NCI-H510A (cell line): Measurements from ENCODE around the gene P2RX2.

Experiments
- DNase-seq: peaks from one replicate; lab custom pipeline; 2025; lab: John Stamatoyannopoulos, UW

The P2RX2 gene

DNA sequence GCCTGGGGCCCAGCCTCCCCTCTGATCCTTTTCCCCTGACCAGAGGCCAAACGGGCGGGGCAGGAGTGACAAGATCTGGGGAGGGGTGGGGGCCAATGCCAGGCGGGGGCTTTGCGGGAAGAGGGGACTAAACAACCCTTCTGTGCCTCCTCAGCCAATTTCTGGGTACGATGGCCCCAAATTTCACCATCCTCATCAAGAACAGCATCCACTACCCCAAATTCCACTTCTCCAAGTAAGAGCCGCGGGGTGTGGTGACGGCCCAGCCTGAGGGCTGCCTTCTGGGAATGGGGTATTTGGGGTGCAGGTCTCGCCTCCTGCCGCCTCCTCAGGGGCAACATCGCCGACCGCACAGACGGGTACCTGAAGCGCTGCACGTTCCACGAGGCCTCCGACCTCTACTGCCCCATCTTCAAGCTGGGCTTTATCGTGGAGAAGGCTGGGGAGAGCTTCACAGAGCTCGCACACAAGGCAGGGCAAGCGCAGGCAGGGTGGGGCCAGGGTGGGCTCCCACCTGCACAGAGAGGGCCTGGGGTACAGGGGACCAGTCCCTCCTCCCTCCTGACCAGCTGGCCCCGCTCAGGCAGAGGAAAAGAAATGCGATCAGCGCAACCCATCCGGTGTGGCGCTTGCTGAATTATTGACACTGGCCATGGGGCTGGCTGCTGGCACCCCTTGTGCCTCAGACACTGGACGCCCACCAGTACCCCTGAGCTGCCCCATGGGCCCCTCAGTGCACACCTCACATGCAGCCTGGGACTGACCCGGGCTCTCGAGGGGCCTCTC lies 1.7 kb downstream of the P2RX2 start:
- DNase-seq, result no peak

DNA sequence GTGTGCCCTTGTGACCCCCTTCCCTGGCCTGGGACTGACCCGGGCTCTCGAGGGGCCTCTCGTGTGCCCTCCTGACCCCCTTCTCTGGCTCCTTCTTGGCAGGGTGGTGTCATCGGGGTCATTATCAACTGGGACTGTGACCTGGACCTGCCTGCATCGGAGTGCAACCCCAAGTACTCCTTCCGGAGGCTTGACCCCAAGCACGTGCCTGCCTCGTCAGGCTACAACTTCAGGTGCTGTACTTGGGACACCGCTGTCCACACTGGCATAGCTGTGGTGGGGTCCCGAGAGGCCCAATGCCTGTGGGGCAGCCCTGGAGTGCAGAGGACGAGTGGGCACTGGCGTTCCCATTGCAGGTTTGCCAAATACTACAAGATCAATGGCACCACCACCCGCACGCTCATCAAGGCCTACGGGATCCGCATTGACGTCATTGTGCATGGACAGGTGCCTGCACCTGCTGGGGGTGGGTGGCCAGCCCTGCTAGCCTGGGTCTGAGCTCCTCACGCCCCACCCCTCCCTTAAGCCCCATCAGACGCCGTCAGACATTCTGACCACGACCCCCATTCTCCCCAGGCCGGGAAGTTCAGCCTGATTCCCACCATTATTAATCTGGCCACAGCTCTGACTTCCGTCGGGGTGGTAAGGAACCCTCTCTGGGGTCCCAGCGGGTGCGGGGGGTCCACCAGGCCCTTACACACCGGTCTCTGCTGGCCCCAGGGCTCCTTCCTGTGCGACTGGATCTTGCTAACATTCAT lies 2.5 kb downstream of the P2RX2 start:
- no peak for DNase-seq

DNA sequence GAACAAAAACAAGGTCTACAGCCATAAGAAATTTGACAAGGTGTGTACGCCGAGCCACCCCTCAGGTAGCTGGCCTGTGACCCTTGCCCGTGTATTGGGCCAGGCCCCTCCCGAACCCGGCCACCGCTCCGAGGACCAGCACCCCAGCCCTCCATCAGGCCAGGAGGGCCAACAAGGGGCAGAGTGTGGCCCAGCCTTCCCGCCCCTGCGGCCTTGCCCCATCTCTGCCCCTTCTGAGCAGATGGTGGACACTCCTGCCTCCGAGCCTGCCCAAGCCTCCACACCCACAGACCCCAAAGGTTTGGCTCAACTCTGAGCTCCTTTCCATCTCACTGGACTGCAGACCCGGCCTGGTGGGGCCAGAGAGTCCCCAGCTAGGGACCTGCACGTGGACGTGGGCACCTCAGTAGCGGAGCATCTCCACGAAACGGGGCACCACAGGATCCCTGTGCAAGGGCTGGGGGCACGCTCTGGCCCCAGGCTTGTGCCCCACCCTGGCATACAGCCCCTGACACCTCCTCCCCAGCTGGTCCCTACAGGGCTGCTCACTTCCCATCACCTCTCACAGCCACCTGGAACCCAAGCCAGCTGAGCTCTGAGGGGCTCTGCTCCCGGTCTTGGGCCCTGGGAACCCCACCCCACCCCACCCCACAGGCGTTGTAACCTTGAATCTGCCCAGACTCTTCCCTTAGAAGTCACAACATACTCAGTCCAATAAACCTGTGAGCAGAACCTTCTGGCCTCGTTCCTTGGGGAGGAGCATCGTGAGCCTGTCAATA lies 3.3 kb downstream of the P2RX2 start:
- DNase-seq, result no peak

DNA sequence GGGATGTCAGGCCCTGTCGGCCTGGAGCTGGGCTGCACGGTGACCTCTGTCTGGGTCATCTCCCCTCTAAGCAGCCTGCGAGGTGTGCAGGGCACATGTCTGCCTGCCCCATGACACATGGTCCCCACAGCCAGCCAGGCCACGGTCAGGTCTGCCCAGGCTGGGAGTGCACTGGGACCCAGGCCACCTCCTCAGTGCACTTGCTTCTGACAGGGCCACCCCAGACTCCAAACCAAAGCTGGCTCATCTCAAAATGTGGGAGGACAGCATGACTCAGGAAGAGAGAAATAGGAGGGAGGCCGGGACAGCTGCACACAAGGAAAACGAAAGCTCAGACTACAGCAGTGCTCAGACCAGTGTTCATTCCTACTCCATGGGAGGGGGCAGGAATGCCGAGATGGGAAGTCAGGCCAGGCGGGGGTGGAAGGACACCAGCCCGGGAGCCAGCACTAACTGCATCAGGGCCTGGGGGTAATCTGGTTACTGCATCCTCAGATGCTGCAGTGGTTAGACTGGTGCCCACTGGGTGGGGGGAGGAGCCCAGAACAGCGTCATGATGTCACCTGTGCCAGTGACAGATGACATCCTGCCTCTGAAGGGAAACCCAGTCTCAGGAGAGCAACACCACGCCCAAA lies 4.0 kb downstream of the P2RX2 start:
- DNase-seq, result no peak

DNA sequence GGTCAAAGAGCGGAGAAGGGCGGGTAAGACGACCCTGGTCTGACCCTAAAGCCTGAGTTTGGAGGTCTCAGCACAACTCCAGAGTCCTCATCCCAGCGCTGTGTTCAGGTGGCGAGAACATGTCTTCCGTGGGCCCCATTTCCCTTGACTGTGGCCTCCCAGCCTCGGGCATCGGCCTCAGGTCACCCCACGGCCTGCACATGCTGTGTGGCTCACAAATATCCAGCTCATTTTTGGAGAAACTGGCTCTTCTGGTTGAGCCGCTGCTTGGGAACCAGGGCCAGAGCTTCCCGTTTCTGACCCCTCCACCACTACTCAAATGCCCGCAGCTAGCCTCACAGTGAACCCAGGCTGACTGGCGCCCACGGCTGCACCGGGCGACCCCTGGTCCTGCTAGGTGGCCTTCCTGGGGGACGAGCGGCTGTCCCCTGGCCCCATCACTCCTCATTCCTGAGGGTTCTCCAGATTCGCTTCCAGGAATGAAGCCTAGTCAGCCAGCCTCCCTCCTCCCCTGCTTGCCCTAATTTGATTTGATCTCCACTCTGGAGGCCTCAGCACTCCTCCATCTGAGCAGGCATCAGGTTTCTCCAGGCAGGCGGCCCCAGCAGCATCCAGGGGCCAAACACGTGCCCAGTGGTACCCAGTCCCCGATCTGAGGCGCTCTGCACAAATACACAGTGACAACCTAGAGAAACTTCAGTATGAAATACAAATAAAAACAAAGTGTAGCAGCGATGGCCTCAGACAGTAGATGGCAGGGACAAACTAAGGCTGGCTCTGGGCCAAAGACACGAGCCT lies 4.7 kb downstream of the P2RX2 start:
- no peak for DNase-seq

DNA sequence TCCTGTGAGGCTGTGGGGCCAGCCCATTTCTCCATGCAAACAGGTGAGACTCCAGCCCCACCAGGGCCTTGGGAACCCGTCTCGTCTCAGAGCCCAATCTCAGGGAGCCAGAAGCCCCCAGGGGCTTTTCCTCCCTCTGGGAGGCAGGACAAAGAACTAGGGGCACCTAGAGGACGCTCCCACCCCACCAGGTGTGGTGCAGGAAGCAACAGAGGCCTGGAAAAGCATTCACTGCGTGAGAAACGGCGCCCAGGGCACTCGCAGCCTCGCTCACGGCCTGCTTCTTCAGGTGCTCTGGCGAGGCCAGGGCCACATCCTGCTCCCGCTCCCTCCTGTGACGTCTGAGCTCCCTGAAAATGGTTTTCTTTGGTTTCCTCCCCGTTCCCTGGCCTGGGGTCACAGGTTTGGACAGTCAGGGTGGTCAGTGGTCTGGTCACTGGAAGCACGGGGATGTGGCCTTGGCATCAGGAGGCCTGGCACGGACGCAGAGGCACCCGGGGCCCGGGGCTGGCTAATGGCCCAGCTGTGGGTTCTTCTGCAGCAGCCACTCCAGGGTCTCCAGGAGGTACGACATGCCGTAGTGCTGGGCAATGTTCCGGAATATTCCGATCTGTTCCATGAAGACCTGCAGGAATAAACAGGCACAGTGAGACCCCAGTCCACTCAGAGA lies 5.7 kb downstream of the P2RX2 start:
- no peak for DNase-seq

DNA sequence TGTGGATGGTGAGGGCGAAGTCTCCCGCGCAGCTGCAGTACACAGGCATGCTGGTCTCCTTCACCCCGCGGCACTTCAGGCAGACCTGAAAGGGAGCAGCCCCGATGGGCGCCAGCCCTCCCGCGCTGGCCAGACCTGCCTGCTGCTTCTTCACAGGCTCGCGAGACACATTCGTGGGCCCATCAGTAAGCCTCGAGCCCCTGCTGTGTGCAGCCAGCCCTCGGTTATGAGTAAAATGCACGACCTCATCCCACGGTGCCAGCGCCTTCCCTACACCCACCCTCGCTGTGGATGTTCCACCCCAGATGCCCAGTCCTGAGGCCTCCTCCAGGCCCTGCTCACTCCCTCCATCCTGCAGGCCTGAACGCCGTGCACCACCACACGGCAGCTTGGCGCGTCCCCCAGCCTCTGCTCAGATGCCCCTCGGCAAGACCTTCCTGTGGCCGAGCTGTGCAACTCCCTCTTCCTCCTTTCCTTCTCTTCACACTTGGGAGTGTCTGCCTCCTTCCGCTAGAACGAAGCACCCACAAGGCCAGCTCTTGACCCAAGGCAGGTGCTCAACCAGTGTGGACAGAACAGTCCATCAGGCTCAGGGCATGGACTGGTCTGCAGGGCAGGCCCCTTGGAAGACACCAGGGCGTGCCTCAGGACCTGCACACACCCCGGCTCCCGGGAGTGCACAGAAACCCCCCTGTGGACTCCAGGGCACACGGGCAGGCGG lies 6.5 kb downstream of the P2RX2 start:
- DNase-seq, result no peak

DNA sequence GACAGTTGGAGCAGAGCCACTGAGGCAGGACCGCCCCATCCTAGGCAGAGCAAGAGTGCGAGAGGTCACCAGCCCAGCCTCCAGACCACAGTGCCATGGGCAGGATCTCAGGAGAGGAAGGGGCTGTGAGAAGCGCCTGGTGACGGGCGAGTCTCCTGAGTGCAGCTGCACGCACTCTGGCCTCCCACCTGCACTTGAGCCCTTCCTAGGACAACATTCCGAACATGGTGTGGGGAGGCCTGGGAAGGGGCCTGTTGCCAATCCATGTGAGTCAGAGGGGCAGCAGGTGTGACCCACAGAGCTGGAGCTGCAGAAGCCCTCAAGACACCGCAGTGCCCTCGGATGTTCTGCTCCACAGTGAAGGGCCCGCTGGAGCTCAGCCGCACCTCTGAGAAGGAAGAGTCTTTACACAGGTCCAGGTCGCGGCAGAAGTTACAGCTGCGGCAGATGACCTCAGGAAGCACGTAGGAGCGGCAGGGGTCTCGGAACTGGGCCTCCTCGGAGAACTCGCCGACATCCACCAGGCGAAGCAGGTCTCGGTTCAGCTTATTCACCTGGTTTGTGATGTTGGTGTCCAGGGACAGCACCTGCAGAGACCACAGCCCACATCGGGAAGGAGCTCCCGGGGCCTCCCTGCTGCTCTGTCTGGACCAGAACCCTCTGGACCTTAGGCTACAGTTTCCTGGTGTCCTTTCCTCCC lies 7.3 kb downstream of the P2RX2 start:
- no peak for DNase-seq

DNA sequence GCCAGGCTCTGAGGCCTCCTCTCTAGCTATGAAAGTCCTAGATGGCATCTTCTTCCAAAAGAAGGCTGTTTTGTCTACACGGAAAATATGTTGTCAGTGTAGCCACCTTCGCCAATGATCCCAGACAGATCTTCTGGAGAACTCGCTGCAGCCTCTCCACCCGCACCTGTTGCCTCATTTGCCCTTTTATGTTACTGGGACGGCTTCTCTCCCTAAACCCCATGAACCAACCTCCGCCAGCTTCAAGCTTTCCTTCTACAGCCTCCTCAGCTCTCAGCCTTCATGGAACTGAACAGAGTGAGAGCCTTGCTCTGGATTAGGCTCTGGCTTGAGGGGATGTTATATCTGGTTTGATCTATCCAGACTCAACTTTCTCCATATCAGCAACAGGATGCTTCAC lies 10.8 kb downstream of the P2RX2 start:
- no peak for DNase-seq

DNA sequence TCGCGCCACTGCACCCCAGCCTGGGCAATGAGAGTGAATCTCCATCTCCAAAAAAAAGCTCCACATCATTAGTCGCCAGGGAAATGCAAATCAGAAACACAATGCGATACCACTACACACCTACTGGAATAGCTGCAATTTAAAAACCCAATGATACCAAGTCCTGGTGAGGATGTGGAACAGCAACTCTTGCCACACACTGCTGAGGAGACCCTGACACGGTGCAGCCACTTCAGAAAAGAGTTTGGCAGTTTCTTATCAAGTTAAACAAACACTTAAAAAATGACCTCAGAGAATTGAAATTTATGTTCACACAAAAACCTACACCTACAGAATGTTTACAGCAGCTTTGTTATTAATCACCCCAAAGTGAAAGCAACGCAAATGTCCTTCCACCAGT lies 12.1 kb downstream of the P2RX2 start:
- DNase-seq, result no peak

DNA sequence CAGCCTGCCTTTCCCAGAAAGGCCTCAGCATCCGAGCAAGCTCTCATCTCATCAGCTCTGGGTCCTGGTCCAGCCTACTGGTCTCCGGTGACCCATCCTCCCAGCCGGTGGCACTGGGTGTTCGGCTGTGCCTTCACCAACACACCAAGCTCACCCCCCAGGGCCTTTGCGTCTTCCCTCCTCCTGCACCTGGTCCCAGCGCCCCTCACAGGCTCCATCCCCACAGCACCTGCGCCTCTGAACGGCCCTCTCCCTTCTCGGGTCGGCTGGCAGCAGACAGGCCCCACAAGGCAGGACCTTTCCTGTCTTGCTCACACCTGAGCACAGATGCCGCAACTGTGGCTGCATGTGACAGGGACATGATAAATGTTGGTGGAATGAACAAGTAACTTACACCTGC lies 13.1 kb downstream of the P2RX2 start:
- DNase-seq, result no peak

DNA sequence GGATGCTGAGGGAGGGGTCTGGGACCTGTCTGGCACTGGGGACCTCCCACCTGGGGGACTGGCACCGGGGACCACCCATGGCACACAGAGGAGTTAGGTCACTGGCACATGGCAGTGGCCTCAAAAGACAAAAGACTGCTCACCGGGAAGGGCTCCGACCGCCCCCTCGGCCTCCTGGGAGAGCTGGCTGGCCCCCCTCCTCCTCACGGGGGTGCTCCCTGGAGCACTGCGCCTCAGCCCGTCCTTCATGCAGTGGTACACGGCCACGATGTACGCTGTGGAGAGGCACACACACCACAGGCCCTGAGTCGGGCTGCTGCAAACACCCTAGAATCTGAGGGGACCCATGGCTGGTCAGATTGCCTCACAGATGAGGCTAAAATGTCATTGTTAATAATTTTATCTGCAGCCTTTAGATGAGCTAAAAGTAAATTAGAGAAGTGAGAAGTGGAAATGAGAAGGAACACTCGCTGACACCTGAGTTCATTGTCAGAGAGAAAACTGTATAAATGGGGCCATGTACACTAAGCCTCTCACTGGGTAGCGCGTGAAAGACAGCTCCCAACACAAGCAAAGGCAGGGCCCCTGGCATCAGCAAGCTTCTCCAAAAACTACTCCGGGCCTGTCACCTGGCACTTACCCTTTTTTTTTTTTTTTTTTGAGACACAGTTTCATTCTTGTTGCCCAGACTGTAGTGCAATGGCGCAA lies 14.1 kb downstream of the P2RX2 start:
- no peak for DNase-seq

DNA sequence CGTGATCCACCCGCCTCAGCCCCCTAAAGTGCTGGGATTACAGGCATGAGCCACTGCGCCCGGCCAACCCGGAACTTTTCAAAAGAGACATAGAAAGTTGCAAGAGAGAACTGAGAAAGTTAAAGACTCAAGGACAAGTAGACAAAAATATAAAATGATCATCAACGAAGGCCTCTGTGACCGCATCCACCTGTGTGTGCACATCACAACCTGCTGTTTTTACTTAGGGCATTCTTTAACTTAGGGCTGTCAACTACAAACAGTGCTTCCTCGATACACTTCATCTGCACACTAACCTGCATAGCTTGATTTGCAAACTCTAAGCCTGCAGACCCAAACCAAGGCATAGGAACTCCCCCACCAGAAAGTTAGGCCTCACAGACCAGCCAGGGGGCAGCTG lies 14.8 kb downstream of the P2RX2 start:
- DNase-seq, result no peak

DNA sequence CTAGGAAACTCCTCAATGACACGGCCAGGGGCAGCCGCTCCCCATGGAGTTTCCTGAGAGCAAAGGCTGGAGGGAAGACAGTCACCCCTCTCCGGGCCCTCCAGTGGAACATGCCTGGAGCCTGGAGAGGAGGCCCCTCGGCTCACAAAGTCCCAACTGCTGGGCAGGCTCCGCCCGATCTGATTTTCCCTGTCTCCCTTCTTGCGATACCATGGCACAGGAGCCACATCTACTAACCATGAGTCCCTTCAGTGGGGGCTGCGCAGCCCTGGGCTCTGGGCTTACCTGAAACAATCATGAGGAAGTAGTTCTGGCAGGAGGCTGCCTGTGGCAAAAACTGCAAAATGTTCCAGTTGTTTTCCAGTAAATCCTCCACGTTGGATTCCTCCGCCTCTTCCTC lies 15.3 kb downstream of the P2RX2 start:
- DNase-seq, result no peak

DNA sequence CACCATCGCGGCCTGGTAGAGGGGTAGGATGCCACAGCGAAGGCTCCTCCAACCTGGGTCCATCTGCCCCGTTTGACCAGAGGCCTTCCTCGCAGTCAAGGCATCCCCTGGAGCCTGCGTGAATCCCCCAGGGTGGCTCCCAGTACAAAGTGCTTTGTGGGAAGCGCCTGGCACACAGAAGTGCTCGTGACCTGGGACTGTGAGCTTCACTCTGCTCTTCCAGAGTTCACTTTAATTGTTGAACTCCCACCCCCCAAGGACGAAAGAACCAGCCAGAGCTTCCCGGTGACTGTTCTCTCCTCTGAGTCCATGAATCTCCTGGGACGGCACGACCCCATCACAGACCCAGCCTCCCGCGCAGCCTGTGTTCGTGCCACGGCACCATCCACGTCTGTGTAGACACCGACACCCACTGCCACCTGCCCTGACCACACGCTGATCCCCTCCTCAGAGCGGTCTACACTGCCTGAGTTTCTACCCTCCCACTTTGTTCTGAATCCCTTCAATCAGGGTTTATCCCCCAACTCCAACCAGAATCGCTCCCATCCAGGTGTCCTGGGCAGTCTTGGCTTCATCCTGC lies 15.9 kb downstream of the P2RX2 start:
- no peak for DNase-seq

DNA sequence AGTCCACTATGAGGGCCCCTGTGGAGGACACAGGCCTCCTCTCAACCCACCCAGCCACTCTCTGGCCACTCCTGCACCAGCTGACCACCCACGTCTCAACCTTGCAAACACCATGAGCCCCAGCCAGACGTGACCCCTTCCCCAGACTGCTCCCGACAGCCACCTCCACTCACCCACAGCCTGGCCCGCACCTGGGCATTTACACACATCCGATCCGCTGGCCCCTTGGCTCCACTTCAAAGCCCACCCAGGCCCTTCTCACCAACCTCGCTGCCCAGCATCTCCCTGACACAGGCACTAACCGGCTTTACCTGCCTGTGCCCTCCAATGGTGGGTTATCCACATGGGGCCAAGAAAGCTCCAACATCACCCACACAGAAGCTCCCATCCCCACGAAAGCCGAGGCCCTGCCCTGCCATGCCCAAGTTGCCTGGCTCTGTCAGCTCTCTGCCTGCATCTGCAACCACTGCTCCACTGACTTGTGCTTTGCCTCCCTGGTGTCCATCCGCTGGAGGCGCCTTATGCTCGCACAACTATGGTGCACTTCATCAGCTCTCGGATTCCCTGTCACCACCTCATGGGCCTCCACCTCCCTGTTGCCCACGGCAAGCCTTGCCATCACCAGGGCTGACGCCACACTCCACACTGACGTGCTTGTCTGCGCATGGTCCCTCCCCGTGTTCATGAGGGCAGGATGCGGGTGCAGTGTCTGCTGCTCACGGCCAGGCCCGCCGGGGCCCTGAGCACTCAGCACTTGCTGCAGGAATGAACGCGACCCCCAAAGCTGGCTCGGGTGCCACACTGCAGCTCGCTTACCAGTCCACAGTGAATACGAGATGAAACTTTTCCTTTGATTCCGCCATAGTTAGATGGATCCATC lies 16.7 kb downstream of the P2RX2 start:
- no peak for DNase-seq

DNA sequence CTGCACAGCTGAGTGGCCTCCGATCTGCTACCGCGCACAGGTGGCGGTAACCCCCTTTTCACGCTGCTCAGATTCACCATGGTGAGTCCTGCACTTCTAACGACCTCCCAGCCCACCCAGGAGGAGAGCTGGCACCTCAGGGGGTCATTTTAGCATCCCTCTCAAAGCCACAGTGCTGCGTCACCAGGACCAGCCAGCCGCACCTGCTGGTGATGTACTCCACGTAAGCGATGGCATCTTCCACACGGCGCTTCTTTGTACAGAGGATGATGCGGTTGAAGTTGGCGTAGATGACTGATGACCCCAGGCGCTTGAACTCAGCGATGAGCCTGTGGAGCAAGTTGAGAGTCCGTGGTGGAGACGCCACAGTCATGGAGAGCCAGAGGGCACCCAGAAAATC lies 19.2 kb downstream of the P2RX2 start:
- no peak for DNase-seq
